NCI-H345 (cell line): ENCODE data around the gene SRGAP2C.
"Not testable (repeated sequence)": the region's sequence is repeated elsewhere in the genome, so short reads cannot be mapped to it uniquely, and the experiment has no call there.

Experiments used
- DNase-seq: peaks from one replicate; lab custom pipeline; 2025; lab: John Stamatoyannopoulos, UW

SRGAP2C gene

DNA sequence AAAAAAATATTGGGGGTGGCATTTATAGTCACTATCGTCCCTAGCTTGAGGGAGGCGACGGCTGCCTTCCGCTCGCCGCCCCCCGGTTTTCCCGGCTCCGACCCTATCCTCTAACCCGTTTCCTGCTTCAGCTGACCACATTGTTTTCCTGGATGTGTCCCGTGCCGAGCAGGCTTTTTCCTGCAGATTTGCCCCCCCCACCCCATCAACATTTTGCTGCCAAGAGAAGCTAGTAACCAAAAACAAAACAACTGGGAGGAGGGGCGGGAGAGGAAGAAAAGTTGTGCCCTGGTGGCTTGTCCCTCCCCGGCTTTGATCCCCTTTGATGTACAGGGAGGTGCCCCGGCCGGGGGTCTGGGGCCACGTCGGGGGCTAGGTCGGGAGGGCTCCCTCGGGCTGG, 1.4 kb downstream of the SRGAP2C start:
- DNase-seq, result not testable (repeated sequence)

DNA sequence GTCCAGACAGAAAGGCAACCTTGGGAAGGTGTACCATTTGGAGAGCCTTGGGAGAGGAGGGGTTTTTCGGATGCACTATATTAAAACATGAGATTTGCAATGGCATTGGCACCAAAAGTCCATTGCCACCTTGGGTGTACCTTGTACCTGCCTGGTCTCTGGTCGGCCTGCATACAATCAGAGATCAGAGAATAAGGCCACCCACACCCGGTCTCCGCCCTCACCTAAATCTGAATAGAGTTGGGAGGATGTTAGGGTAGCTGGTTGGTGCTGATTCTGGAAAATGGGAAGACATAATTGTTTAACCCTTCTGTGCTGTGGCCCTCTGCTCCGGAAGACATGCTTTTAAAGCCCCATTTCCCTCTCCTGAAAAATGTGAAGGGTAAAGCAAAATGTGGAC, 3.1 kb downstream of the SRGAP2C start:
- not testable (repeated sequence) for DNase-seq

DNA sequence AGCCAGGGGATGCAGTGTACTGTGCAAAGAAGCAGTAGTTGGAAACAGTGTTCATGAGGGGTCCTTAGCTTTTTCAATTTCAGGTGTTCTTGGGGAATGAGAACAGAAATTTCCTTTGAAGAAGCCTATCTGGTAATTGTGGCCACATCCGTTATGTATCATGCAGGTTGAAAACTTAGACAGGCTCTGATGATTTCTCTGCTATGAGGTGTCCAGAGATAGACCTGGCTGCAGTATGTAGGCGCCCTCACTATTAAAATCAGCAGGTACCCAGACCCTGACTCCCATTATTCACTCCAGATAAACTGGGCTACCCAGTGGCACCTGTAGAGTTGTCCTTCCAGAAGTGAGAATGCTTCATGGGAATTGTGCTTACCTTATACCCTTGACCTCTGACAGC, 7.7 kb downstream of the SRGAP2C start:
- DNase-seq, result not testable (repeated sequence)

DNA sequence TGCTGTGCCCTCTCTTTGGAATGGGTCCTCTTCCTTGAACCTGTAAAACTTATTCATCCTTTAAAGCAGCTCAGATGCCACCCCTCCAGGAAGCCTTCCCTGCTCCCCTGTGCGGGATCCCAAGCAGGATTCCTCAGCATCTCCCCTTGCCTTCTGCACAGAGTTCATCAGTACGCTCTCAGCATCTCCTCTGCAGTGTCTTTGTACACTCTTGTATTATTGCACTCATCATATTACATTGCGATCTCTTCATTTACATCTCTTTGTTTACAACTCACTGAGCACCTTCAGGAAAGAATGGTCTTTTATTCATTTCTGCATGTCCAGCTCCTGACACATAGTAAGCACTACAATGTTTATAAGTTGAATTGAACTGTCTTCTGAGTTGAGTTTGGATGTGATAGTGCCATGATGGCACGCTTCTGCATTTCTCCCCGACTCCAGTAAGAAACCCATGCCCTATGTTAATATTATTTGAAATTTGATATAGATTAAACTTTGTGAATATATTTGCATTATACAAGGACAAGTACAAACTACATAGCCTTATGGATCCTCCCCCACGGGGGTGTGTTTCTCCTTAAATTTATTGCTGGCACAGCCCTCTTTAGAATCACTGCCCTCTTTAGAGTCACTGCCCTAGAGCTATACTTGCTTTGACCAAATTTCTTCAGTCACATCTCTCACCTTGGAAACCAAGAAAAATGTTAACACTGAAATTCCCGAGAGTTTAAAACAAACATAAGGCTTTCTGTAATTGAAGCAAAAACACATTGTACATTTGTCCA, 12.5 kb downstream of the SRGAP2C start:
- not testable (repeated sequence) for DNase-seq

DNA sequence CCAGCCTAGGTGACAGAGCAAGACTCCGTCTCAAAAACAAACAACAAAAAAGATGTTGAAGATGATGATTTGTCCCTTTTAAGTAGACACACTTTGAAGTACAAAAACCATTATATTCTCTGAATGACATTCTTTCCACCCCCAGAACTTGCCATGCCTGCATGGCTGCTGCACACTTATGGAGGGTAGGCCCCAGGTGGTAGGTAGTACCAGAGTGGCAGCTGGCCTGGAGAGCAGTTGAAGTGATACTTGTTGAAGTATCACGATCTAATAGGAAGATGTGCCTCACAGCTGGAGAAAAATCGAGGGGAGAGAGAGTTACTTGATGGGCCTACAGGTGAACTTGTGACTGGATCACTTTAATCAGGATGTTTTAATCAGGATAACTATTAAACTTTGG, 15.0 kb downstream of the SRGAP2C start:
- not testable (repeated sequence) for DNase-seq

DNA sequence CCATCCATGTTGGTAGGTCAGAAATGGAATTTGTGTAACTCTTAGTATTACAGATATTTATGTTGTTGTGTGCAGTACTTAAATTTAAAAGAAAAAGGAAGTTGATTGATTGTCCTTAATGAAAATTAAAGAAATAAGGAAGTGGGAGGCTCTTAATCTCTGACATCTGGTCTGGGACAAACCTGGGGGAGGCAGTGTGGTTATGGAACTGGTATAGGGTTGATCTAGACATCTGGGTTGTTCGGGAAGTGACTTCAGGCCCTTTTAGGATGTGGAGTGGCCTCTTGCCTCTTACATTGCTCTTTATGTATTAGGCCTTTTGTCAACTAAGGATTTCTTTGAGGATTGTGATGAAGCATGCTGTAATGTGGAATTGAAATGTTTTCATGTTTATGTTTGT, 15.5 kb downstream of the SRGAP2C start:
- not testable (repeated sequence) for DNase-seq

DNA sequence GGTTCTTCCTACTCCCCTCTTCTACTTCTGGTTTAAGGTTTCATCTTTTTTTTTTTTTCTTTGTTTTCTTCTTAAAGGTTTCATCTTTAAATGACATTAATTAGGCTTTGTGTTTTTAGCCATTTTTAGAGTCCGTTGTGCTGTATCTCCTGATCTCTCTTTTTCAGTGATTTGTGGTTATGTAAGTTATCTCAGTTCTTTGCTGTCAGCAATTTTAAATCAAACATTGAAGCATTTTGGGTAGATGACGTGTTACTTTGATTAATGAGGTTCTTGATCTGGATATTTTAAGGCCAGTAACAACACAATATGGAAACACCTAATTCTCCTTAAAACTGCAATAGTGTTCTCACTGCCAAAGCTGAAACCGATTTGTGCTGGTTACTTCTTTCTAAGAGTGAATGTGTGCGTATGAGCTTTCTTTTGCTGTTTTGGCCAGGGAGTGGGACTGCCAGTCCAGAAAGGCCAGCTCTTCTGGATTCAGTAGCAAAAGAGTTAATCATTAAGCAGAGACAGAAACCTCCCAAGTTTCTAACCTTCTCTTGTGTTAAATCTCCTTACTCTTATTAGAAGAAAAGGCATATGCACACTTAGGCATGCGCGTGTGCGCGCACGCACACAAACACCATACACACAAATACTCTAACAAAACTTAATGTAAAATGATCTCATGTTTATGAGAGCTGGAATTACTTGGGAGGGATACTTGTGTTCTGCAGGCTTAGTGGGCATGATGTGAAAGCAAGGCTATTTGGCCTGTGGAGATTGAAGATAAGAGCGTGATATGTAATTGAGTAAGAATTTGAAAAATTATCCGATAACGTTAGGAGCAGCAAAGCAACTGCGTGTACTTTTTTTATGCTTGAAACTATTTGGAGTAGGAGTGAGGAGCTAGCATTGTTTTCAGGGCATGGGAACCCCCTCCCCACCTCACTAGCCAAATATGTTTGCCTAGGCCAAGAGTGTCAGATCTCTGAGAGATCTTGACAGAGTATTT, 16.5 kb downstream of the SRGAP2C start:
- DNase-seq, result not testable (repeated sequence)

DNA sequence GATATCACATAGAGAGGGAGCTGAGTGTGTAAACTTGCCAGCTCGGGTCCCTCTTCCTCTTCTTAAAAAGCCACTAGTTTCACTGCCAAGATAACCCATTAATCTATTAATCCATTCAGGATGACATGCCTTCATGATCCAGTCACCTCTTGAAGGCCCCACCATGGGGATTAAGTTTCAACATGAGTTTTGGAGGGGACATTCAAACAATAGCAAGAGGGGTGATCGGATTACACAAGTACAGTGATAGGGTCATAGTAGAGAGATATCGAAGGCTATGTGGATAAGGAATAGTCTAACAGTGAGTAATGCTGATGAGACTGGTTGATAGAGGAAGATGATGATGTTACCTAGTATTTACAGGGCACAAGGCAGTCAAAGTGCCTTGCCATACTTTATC, 18.2 kb downstream of the SRGAP2C start:
- DNase-seq, result not testable (repeated sequence)

DNA sequence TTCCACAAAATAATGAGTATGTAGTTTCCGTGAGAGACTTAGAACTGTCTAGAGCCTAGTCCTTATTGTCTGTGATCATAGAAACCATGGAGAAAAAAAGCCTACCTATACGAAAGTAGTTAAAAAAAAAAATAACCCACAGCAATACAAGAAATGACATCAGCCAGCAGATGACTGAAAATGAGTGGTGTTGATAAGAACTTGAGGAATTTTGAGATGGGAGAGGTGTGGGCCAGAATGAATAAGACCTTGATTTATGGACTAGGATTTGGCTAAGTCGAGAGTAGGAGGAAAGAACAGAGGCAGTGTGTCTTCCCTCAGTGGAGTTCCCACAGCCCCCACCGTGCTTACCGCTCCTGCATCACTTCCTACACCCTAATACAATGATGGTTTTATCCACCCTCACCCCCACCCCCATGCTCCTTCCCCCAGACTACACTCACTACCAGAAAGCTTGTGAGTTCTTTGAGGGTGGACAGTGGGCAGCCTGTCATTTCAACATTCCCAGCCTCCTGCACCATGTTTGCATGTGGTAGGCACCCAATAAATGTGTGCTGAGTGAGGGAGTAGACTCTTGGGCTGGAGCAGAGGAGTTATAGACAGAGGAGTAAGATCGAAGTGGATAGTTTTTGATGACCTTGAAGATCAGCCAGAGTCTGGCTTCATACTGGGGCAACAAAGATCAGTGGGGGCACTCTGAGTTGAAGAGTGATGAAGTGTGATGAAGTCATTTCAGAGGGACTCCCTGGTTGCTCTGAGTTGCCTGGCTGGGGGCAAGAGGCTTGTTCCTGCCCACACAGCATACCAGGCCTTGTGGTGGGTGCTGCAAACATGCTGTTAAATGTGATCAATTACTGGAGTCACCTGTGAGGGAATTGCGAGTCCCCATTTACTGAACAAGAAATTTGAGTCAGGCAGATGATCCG, 21.3 kb downstream of the SRGAP2C start:
- not testable (repeated sequence) for DNase-seq

DNA sequence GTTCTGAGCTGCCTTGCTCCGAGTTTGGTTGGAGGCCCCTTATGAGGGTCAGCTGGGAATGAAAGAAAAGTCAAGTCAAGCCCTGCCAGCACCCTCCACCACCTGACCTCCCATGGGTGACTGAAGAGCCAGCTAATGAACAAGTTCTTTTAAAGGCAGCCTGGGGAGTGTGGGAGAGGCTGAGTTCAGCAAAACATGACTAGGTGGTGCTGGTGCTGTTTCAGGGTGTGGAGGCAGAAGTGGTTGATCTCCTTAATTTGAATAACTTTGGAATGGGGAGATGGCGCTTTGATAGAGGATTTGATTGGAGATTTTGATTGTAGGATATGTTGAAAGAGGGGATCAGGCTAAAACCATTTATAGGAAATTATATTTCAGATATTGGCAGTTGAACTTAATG, 22.6 kb downstream of the SRGAP2C start:
- not testable (repeated sequence) for DNase-seq

DNA sequence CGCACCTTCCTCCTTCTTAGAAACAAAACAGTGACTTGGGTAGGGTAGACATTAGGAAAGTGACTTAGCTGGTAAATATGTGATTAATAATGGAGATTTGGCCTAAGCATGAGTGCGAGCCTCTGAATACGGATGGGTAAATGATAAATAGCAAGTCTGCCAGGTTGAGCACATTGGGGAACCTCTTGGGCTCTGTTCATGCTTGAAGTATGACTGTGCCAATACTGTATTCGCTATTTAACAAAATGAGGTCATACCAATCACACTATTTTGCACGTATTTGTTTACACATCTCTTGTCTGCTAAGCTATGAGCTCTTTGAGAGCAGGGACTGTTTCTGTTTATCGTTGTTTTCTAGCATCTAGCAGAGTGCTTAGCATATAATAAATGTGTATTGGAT, 23.6 kb downstream of the SRGAP2C start:
- DNase-seq, result peak; percentile 34

DNA sequence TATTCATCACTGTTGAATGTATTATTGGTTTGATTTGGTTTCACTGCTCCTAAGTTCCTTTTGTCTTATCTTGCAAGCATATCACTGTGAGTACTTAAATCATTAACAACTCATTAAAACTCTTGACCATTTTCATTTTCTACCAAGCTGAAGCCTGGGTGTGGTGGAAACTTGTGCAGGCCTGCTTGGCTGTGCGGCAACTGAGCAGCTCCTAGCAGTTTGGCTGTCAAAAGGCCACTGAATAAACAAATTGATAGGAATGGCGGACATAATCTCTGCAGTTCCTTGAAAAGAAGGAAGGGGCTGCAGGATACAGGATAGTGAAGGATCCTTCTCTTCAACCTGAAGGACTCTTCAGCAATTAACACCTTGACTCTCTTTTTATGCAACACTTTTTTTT, 26.0 kb downstream of the SRGAP2C start:
- not testable (repeated sequence) for DNase-seq

DNA sequence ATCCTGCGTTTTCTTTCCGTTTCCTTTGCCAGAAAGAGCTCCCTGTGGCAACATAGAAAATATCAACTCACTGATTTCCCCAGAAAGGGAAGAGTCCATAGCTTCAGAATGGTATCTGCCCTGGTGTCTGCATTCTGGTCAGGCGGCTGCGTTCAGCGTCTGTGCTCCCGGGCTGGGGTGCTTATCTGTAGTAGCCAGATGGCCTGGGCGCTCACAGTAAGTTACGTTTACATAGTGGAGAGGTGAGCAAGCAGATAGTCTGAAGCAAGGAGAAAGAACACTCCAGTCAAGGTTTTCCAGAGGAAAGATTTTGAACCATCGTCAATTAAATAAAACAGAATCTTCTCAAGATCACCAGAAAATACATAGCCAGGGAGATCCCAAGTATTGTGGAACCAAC, 28.7 kb downstream of the SRGAP2C start:
- DNase-seq, result not testable (repeated sequence)

DNA sequence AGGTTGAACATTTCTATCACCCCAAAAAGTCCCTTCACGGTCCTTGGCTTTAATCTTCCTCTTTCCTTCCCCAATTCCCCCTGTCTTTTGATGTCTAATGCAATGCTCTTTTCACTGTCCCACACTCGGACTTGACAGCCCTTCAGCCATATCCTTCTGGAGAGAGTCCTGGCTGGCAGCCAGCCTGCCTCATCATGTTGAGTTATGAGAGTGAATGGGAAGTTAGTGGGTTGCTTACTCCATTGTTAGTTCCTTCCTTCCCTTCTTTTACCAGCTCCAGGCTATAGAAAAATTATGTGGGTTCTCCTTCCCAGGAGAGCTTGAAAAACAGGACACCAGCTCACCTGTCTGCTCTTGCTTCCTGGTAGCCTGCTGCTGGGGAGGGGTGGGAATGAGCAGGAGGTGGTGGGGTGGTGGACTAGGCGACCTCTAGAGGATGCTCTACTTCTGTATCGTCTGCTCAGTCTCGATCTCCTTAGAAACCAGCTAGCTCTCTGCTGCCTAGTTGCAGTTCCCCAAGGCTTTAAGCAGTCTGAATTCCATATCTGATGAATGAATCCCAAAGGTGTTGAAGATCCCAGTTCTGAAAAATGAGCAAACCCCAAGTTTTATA, 29.9 kb downstream of the SRGAP2C start:
- not testable (repeated sequence) for DNase-seq

DNA sequence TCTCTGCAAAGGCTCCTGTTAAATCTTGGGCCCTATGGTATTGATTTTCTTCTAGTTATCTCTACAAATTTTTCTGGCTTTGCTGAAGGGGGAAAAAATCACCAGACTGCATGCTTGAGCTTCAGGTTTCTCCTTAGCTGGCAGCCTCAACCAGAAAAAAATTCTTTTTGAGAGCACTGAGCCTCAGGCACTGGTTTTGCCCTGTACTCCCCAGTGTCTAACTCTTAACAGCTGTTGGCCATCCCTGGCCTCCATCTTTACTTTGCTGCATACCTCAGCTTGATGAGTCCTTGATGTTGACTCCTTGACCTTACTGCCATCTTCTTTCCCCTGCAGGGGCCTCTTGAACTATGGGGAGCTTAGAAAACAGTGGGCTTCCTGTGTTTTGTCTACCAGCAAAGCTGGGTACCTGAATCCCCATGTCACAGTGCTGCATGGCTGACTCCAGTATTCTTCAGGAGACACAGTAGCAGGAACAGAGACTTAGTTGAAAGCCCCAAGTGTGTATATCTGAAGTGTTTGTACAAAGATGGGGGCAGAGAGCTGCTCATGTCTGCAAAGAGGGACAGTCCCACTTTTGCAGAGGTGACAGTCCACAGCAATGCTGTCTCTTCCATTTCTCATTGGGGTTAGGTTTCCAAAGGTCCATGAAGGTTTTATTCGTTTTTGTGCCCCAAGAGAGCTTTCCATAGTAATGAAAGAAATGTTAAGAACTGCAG, 31.1 kb downstream of the SRGAP2C start:
- not testable (repeated sequence) for DNase-seq

DNA sequence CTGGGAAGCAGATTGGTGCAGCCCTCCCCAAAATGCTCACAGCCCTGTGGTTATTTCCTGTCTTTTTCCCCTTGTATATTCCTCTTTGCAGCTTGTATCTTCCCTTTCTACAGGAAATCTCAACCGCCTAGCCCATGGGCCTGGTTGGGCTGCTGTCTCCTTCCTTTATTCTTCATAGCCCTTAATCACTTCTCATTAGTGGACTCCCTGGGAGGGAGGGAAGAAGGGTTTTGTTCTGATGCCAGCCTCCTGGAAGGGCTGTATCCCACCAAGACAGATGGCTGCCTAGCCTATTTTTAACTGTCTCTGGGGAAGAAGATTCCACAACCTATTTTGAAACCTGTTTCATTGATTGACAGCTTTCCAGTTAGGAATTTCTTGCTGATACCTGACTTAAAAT, 31.9 kb downstream of the SRGAP2C start:
- DNase-seq, result not testable (repeated sequence)

DNA sequence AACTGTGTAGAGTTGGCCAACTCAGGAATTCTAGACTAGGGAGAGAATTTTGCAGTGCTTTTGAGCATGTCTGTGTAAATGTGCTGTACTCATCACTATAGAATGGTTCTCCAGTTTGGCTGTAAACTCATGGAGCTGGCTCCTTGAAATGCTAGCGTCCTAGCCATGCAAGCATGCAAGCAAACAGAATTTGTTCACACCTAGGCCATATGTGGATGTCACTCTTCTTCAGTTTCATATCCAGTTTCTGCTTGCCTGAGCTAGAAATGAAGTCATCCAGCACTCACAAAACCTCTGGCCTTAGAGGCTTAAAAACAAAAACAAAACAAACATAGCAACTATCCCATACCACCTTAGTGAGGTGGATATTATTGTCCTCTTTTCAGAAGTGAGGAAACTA, 37.0 kb downstream of the SRGAP2C start:
- not testable (repeated sequence) for DNase-seq

DNA sequence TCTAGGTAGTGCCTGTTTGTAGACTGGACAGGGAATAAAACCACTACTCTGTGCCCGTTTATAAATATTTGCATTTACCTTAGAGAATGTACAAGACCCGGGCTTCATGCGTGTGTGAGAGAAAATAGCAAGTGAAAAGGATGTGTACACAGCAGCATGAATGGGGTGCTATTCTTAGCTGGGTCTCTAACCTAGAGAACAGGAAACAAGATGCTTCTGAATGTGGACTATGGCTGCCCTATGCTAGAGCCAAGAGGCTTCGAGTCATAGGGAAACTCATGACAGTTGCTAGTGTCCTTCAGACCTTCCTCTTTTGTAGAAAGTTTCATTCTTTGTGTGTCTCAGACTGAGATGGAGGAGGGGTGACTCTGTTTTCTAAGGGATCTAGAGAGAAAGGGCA, 39.9 kb downstream of the SRGAP2C start:
- not testable (repeated sequence) for DNase-seq

DNA sequence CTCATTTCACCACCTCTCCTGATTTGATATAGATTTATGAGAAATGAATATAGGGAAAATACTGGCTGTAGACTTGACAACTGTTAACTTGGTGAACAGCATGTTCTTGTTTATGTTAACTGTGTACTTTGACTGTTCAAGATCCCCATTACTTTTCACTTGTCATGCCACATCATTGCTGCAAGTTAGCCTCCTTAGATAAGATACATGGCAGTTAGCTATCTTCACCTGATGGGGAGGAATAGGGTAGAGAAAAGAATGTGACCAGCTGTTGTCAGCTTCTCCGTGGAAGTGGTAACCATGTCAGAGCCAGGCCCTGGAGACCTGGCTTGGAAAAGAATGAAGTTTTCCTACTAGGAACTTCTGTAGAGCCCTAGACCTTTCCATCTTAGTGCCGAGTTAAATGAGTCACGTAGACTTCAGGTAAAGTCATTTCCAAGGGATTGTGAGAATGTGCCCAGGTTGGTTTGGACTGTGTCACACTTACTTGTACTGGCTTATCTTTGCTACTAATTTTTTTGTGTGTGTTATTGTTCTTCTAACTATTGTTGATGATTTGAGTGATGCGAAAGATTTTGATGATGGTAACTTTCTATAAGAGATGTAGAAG, 41.6 kb downstream of the SRGAP2C start:
- DNase-seq, result not testable (repeated sequence)

DNA sequence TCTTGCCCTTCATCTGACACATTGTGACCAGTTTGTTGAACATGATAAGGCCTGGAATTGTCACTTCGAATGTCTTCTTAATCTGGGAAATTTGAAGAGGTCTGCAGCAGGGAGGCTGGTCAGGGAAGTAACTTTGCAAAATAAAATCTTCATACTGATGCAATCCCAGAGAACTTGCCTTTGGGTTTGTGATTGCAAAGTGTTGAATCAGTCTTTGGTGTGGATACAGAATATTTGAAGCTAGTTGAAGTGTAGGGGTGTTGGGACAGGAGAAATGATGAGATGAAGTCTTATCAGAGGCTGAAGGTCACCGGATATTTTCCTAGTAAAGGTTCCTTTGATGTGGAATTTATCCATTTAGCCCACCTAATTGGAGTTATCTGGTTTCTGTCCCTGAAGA, 42.1 kb downstream of the SRGAP2C start:
- not testable (repeated sequence) for DNase-seq
